NCI-H748 (cell line): ENCODE data around the gene FAM180B.
"Not testable (repeated sequence)": the region's sequence is repeated elsewhere in the genome, so short reads cannot be mapped to it uniquely, and the experiment has no call there.

ENCODE experiments used
- DNase-seq: peaks from one replicate; lab custom pipeline; 2025; ENCODE audit not compliant: unreplicated experiment; lab: John Stamatoyannopoulos, UW

FAM180B gene

GRCh38 chr11:47593934-47594855 lies 7.7 kb downstream of the FAM180B start, which contains the start of gene C1QTNF4:
Gene C1QTNF4, minus strand, starts transcription at chr11:47594411. Its CDS starts 3,601 bp downstream, at chr11:47590810.
- peak; percentile 39 for DNase-seq

GRCh38 chr11:47595029-47595428 lies 8.6 kb downstream of the FAM180B start:
- DNase-seq = no peak

- no peak for DNase-seq
Observed at GRCh38 chr11:47595967-47596366, 9.5 kb downstream of the FAM180B start.

- no peak for DNase-seq
Observed at GRCh38 chr11:47599902-47600301, 13.4 kb downstream of the FAM180B start.

- no peak for DNase-seq
Observed at GRCh38 chr11:47603295-47603694, 16.8 kb downstream of the FAM180B start.

- no peak for DNase-seq
Observed at GRCh38 chr11:47605921-47606320, 19.4 kb downstream of the FAM180B start.

GRCh38 chr11:47606731-47607130 lies 20.3 kb downstream of the FAM180B start:
- no peak for DNase-seq

- no peak for DNase-seq
Observed at GRCh38 chr11:47607380-47607779, 20.9 kb downstream of the FAM180B start.

GRCh38 chr11:47609675-47610074 lies 23.2 kb downstream of the FAM180B start:
- no peak for DNase-seq

GRCh38 chr11:47611348-47611794 lies 24.9 kb downstream of the FAM180B start:
- no peak for DNase-seq

- DNase-seq = no peak
Observed at GRCh38 chr11:47615249-47615648, 28.8 kb downstream of the FAM180B start.

- DNase-seq = peak; percentile 42
Observed at GRCh38 chr11:47616726-47617416, 30.4 kb downstream of the FAM180B start.

GRCh38 chr11:47617417-47617809 lies 30.9 kb downstream of the FAM180B start:
- DNase-seq = no peak

- DNase-seq = no peak
Observed at GRCh38 chr11:47620836-47621378, 34.4 kb downstream of the FAM180B start.

- no peak for DNase-seq
Observed at GRCh38 chr11:47626234-47626633, 39.8 kb downstream of the FAM180B start.

GRCh38 chr11:47628026-47628425 lies 41.5 kb downstream of the FAM180B start:
- DNase-seq = no peak

- no peak for DNase-seq
Observed at GRCh38 chr11:47631473-47631872, 45.0 kb downstream of the FAM180B start.

GRCh38 chr11:47636331-47636730 lies 49.9 kb downstream of the FAM180B start:
- not testable (repeated sequence) for DNase-seq
